Measurements from ENCODE around the gene BID.

The BID gene

GRCh38 chr22:17787716-17788330 is 13.6 kb upstream of the BID start:
- Histone ChIP-seq H3K4me1 (ENCODE audit: insufficient read depth, low read length) (no peaks in the 10 kb centered on the region), H3K9me3 (ENCODE audit: insufficient read depth, low read depth, low read length) (no peaks in the 10 kb centered on the region), H3K9ac (ENCODE audit: low read depth, low read length) (no peak overlapping the region), H3K27ac (ENCODE audit: low read length) (no peak overlapping the region), H3K36me3 (ENCODE audit: insufficient read depth, low read depth, low read length) (no peaks in the 10 kb centered on the region), H3K4me3 (ENCODE audit: low read length) (no peak overlapping the region), H3K27me3 (ENCODE audit: insufficient read depth, low read length) (no peaks in the 10 kb centered on the region)

- Histone ChIP-seq H3K27me3 (ENCODE audit: insufficient read depth, low read length) (no peaks in the 10 kb centered on the region), H3K4me1 (ENCODE audit: insufficient read depth, low read length) (no peaks in the 10 kb centered on the region), H3K9me3 (ENCODE audit: insufficient read depth, low read depth, low read length) (no peaks in the 10 kb centered on the region), H3K9ac (ENCODE audit: low read depth, low read length) (peak overlapping the region; percentile 38; the same call in 1 of the 2 replicates), H3K36me3 (ENCODE audit: insufficient read depth, low read depth, low read length) (no peaks in the 10 kb centered on the region), H3K4me3 (ENCODE audit: low read length) (no peak overlapping the region), H3K27ac (ENCODE audit: low read length) (no peak overlapping the region)
Observed at GRCh38 chr22:17787241-17787640, 13.0 kb upstream of the BID start.

GRCh38 chr22:17786435-17787161 is 12.3 kb upstream of the BID start:
- no peaks in the 10 kb centered on the region for H3K4me1 ChIP-seq (ENCODE audit: insufficient read depth, low read length)
- H3K27ac ChIP-seq (ENCODE audit: low read length), result no peak overlapping the region
- no peaks in the 10 kb centered on the region for H3K36me3 ChIP-seq (ENCODE audit: insufficient read depth, low read depth, low read length)
- no peak overlapping the region for H3K4me3 ChIP-seq (ENCODE audit: low read length)
- no peaks in the 10 kb centered on the region for H3K9me3 ChIP-seq (ENCODE audit: insufficient read depth, low read depth, low read length)
- peak overlapping the region; percentile 38; the same call in 1 of the 2 replicates for H3K9ac ChIP-seq (ENCODE audit: low read depth, low read length)
- H3K27me3 ChIP-seq (ENCODE audit: insufficient read depth, low read length), result no peaks in the 10 kb centered on the region

- Histone ChIP-seq H3K4me1 (ENCODE audit: insufficient read depth, low read length) (no peaks in the 10 kb centered on the region), H3K36me3 (ENCODE audit: insufficient read depth, low read depth, low read length) (no peaks in the 10 kb centered on the region), H3K4me3 (ENCODE audit: low read length) (no peak overlapping the region), H3K27me3 (ENCODE audit: insufficient read depth, low read length) (no peaks in the 10 kb centered on the region), H3K9me3 (ENCODE audit: insufficient read depth, low read depth, low read length) (no peaks in the 10 kb centered on the region), H3K27ac (ENCODE audit: low read length) (no peak overlapping the region), H3K9ac (ENCODE audit: low read depth, low read length) (no peak overlapping the region)
Observed at GRCh38 chr22:17785185-17786184, 11.2 kb upstream of the BID start.

GRCh38 chr22:17784776-17785175 is 10.5 kb upstream of the BID start:
- Histone ChIP-seq H3K36me3 (ENCODE audit: insufficient read depth, low read depth, low read length) (no peaks in the 10 kb centered on the region), H3K9ac (ENCODE audit: low read depth, low read length) (no peak overlapping the region), H3K4me3 (ENCODE audit: low read length) (no peak overlapping the region), H3K9me3 (ENCODE audit: insufficient read depth, low read depth, low read length) (no peaks in the 10 kb centered on the region), H3K27me3 (ENCODE audit: insufficient read depth, low read length) (no peaks in the 10 kb centered on the region), H3K27ac (ENCODE audit: low read length) (no peak overlapping the region), H3K4me1 (ENCODE audit: insufficient read depth, low read length) (no peaks in the 10 kb centered on the region)

- Histone ChIP-seq H3K9me3 (ENCODE audit: insufficient read depth, low read depth, low read length) (no peaks in the 10 kb centered on the region), H3K4me3 (ENCODE audit: low read length) (no peak overlapping the region), H3K4me1 (ENCODE audit: insufficient read depth, low read length) (no peaks in the 10 kb centered on the region), H3K9ac (ENCODE audit: low read depth, low read length) (no peak overlapping the region), H3K27ac (ENCODE audit: low read length) (no peak overlapping the region), H3K27me3 (ENCODE audit: insufficient read depth, low read length) (no peaks in the 10 kb centered on the region), H3K36me3 (ENCODE audit: insufficient read depth, low read depth, low read length) (no peaks in the 10 kb centered on the region)
Observed at GRCh38 chr22:17783773-17784480, 9.7 kb upstream of the BID start.

GRCh38 chr22:17783312-17783711 is 9.0 kb upstream of the BID start:
- no peaks in the 10 kb centered on the region for H3K27me3 ChIP-seq (ENCODE audit: insufficient read depth, low read length)
- no peak overlapping the region for H3K9ac ChIP-seq (ENCODE audit: low read depth, low read length)
- no peaks in the 10 kb centered on the region for H3K9me3 ChIP-seq (ENCODE audit: insufficient read depth, low read depth, low read length)
- H3K4me3 ChIP-seq (ENCODE audit: low read length), result no peak overlapping the region
- H3K4me1 ChIP-seq (ENCODE audit: insufficient read depth, low read length), result no peaks in the 10 kb centered on the region
- no peak overlapping the region for H3K27ac ChIP-seq (ENCODE audit: low read length)
- no peaks in the 10 kb centered on the region for H3K36me3 ChIP-seq (ENCODE audit: insufficient read depth, low read depth, low read length)

- Histone ChIP-seq H3K36me3 (ENCODE audit: insufficient read depth, low read depth, low read length) (no peaks in the 10 kb centered on the region), H3K4me3 (ENCODE audit: low read length) (no peak overlapping the region), H3K4me1 (ENCODE audit: insufficient read depth, low read length) (no peaks in the 10 kb centered on the region), H3K9ac (ENCODE audit: low read depth, low read length) (no peak overlapping the region), H3K27me3 (ENCODE audit: insufficient read depth, low read length) (no peaks in the 10 kb centered on the region), H3K9me3 (ENCODE audit: insufficient read depth, low read depth, low read length) (no peaks in the 10 kb centered on the region), H3K27ac (ENCODE audit: low read length) (no peak overlapping the region)
Observed at GRCh38 chr22:17782621-17783020, 8.4 kb upstream of the BID start.

GRCh38 chr22:17782158-17782557 is 7.9 kb upstream of the BID start:
- Histone ChIP-seq H3K4me3 (ENCODE audit: low read length) (no peak overlapping the region), H3K36me3 (ENCODE audit: insufficient read depth, low read depth, low read length) (no peaks in the 10 kb centered on the region), H3K9ac (ENCODE audit: low read depth, low read length) (no peak overlapping the region), H3K27me3 (ENCODE audit: insufficient read depth, low read length) (no peaks in the 10 kb centered on the region), H3K9me3 (ENCODE audit: insufficient read depth, low read depth, low read length) (no peaks in the 10 kb centered on the region), H3K27ac (ENCODE audit: low read length) (no peak overlapping the region), H3K4me1 (ENCODE audit: insufficient read depth, low read length) (no peaks in the 10 kb centered on the region)

- H3K4me3 ChIP-seq (ENCODE audit: low read length), result no peak overlapping the region
- no peaks in the 10 kb centered on the region for H3K27me3 ChIP-seq (ENCODE audit: insufficient read depth, low read length)
- H3K9ac ChIP-seq (ENCODE audit: low read depth, low read length), result no peak overlapping the region
- no peaks in the 10 kb centered on the region for H3K36me3 ChIP-seq (ENCODE audit: insufficient read depth, low read depth, low read length)
- no peaks in the 10 kb centered on the region for H3K4me1 ChIP-seq (ENCODE audit: insufficient read depth, low read length)
- no peaks in the 10 kb centered on the region for H3K9me3 ChIP-seq (ENCODE audit: insufficient read depth, low read depth, low read length)
- H3K27ac ChIP-seq (ENCODE audit: low read length), result no peak overlapping the region
Observed at GRCh38 chr22:17781319-17782031, 7.2 kb upstream of the BID start.

Measured in iPS-20b (cell line).